NB4 (cell line): ENCODE data around the gene TAS2R41.

Source experiments
- DNase-seq: peaks from one replicate; pipeline ENCODE4 v3.0.0; 2010; ENCODE audit warnings: low read depth
- H3K4me3 ChIP-seq: one replicate; pipeline ENCODE4 v1.5.1; 2011; ENCODE audit warnings: mild to moderate bottlenecking, low read depth, low read length, moderate library complexity
- MYC ChIP-seq: IDR thresholded peaks from 2 replicates; pipeline ENCODE4 v1.6.1; 2011; ENCODE audit warnings: low read depth, low read length
- POLR2A ChIP-seq: IDR thresholded peaks from 2 replicates; pipeline ENCODE4 v1.6.1; 2011; ENCODE audit warnings: mild to moderate bottlenecking; ENCODE audit not compliant: insufficient read length; ENCODE audit errors: extremely low read depth
- TF ChIP-seq, protein P1 (sequence below): IDR thresholded peaks from one replicate; pipeline ENCODE4 v1.5.1; 2012; ENCODE audit warnings: low read depth, low read length
- TF ChIP-seq, protein P2 (sequence below): IDR thresholded peaks from 2 replicates; pipeline ENCODE4 v1.6.1; 2011; ENCODE audit warnings: low read depth, low read length

TAS2R41 gene

DNA sequence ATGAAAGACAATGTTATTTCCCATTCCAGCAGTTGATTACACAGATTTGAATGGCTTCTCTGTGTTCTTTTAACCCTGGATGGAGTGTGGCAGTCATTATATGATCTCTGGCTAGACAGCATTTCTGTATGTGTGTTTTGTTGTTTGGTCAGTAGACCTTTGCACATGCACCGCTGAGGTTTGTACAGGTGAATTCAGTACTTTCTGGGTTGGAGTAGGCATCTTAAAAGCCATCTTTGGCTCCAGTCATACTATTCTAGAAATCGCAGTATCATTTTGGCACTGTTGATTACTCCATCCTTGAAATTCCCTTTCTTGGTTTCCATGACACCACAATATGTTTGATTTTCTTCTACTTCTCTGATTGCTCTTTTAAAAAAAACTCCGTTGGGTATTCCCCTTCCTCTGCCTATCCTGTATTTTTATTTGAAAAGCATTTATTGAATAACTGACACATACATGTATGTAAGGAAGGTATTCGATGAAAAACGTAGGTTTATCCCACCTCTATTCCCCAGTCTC is 29.9 kb downstream of the TAS2R41 start:
- no peak overlapping the region for H3K4me3 ChIP-seq
- TF ChIP-seq POLR2A: no peak
- TF ChIP-seq, protein P1, sequence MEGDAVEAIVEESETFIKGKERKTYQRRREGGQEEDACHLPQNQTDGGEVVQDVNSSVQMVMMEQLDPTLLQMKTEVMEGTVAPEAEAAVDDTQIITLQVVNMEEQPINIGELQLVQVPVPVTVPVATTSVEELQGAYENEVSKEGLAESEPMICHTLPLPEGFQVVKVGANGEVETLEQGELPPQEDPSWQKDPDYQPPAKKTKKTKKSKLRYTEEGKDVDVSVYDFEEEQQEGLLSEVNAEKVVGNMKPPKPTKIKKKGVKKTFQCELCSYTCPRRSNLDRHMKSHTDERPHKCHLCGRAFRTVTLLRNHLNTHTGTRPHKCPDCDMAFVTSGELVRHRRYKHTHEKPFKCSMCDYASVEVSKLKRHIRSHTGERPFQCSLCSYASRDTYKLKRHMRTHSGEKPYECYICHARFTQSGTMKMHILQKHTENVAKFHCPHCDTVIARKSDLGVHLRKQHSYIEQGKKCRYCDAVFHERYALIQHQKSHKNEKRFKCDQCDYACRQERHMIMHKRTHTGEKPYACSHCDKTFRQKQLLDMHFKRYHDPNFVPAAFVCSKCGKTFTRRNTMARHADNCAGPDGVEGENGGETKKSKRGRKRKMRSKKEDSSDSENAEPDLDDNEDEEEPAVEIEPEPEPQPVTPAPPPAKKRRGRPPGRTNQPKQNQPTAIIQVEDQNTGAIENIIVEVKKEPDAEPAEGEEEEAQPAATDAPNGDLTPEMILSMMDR: no peak
- no peak for TF ChIP-seq MYC
- TF ChIP-seq, protein P2, sequence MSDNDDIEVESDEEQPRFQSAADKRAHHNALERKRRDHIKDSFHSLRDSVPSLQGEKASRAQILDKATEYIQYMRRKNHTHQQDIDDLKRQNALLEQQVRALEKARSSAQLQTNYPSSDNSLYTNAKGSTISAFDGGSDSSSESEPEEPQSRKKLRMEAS: no peak
- no peak for DNase-seq

DNA sequence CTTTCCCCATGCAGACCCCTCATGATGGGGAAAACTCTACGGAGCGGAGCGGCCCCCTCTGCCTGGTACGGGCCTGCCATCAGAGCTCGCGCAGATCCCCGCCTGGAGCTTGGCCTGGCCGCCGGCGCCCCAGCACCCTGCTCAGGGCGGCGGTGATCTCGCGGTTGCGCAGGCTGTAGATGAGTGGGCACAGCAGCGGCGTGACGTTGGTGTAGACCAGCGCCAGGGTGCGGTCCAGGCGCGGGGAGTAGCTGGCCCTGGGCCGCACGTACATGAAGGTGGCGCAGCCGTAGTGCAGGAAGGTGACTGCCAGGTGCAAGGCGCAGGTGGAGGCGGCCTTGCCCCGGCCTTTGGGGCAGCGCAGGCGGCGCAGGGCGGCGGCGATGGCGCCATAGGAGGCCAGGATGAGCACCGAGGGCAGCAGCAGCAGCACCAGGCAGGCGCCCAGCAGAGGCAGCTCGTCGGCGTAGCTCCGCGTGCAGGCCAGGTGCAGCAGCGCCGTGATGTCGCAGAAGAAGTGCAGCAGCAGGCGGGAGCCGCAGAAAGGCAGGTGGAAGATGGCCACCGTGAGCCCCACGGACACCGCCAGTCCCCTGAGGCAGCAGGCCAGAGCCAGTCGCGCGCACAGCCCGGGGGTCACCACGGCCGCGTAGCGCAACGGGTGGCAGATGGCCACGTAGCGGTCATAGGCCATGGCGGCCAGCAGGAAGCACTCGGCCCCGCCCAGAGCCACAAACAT is 33.4 kb downstream of the TAS2R41 start:
- DNase-seq: no peak
- no peak overlapping the region for H3K4me3 ChIP-seq
- TF ChIP-seq, protein P1: no peak
- TF ChIP-seq POLR2A (no peak), MYC (no peak)
- TF ChIP-seq, protein P2: no peak

DNA sequence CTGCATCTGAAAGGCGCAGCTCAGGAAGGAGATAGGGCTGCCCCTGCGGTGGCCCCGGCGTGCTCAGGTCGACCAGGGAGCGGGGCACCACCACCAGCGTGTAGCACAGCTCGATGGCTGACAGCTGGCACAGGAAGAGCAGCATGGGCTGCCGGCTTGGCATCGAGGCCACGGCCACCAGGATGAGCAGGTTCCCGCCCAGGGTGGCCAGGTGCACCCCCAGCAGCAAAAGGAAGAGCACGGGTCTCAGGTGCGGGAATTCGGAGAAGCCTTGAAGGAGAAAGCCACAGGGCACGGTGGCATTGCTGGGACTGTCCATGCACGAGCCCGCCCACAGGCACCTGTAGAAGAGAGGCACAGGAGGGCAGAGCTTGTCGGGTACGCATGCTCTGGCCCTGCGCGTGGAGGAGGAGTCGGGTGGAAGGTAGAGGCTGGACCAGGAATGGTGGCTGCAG is 33.9 kb downstream of the TAS2R41 start:
- TF ChIP-seq MYC: no peak
- TF ChIP-seq, protein P2: no peak
- no peak for TF ChIP-seq POLR2A
- TF ChIP-seq, protein P1: no peak
- no peak overlapping the region for H3K4me3 ChIP-seq
- DNase-seq: no peak

DNA sequence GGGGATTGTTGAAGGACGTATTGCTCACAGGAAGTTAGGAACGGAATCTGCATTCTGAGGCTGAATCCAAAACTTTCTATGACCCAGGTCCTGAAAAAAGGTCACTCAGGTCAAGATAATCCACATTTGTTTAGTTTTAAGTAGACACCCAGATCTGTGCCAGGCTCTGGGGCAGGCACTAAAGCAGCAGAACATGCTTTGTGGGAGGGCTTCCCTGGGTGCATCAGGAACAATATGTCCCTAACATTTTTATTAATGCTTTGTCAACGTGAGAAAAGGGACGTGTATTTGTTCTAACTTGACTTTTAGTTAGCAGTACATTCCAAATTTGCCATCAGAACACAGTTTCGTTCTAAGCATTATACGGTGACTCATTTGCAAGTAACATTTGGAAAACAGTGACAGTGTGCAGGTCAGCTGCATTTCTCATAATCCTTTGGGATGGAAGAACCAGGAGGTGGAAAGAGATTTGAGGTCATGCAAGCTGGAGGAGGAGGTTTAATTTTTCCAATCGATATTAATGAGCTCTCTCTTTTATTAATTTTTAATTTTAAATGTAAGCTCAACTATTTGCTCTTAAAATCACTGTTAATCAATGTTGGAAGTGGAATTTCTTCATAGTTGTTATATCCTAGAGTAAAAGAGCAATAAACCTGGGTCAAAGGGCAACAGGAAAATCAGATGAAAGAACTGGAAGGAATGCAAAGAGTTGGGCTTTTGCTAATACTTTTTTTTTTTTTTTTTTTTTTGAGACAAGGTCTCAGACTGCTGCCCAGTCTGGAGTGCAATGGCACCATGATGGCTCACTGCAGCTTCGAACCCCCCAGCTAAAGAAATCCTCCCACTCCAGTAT is 35.0 kb downstream of the TAS2R41 start:
- no peak for DNase-seq
- no peak overlapping the region for H3K4me3 ChIP-seq
- no peak for TF ChIP-seq POLR2A
- TF ChIP-seq MYC: no peak
- TF ChIP-seq, protein P2: no peak
- TF ChIP-seq, protein P1: no peak

DNA sequence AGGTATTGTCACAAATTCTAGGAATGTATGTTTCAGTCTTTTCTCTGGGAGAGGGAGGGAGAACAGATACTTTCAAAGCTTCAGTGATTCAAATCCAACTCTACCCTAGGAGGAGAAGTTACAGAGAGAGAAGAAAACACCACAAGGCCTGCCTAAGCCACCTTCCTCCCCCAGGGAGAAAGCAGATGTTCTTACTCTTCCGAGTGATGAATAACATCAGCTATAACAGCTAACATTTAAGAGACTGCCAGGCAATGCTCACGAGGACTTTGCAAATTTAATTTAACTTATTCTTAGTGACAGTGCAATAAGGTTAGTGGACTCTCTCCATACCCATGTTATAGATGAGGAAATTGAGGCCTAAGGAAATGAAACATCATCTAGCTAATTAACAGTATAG is 36.8 kb downstream of the TAS2R41 start:
- no peak for DNase-seq
- no peak overlapping the region for H3K4me3 ChIP-seq
- TF ChIP-seq, protein P1: no peak
- no peak for TF ChIP-seq POLR2A
- TF ChIP-seq, protein P2: no peak
- TF ChIP-seq MYC: no peak
